Hepatocyte (in vitro differentiated cells): ENCODE results near the gene FBXO15.

Source experiments
- CTCF ChIP-seq: fragments of 200-600 bp; sonication (generic); IDR thresholded peaks from 2 replicates; pipeline ENCODE4 v1.5.1; 2016; ENCODE audit warnings: antibody characterized with exemption, mild to moderate bottlenecking; ENCODE audit not compliant: poor library complexity
- EZH2 ChIP-seq: fragments of 200-600 bp; sonication (generic); IDR thresholded peaks from 2 replicates; pipeline ENCODE4 v1.6.1; 2016; ENCODE audit warnings: antibody characterized with exemption, mild to moderate bottlenecking, borderline replicate concordance
- EZH2phosphoT487 ChIP-seq: fragments of 200-600 bp; sonication (generic); IDR thresholded peaks from one replicate; pipeline ENCODE4 v1.6.1; 2018; ENCODE audit warnings: antibody characterized with exemption, mild to moderate bottlenecking, low read depth, moderate library complexity; ENCODE audit not compliant: unreplicated experiment, severe bottlenecking

- TF ChIP-seq CTCF (no peak), EZH2phosphoT487 (no peak), EZH2 (no peak)
Observed at GRCh38 chr18:74173434-74173750, 25.8 kb upstream of the FBXO15 start.
